Heart right ventricle (tissue), 16 donors: Measurements from ENCODE around the gene BARX1. TPM values are rescaled to one million over a fixed set of nuclear protein-coding genes. Genes with fewer than 3 reads are reported as not detected.

Experiments used
- ATAC-seq, 8 donors: fragments of 200-7000 bp; cut with Tn5 transposase; one replicate each; pipeline ENCODE4 v1.9.1; 2020; ENCODE audit warnings: mild to moderate bottlenecking in 8 of 8, moderate library complexity in 8 of 8, moderate number of reproducible peaks in 1 of 8
- DNase-seq, 2 donors: peaks; one replicate each; pipeline ENCODE4 v3.0.0-alpha.2; 2020
- H3K27ac ChIP-seq, 10 donors: fragments of 200-600 bp; sonication (generic) in 2 of 10; one replicate each; pipeline versions ENCODE4 v1.5.0 to v1.8.0; 2020 to 2022; ENCODE audit warnings: mild to moderate bottlenecking in 3 of 10
- H3K27me3 ChIP-seq, 7 donors: fragments of 200-600 bp; one replicate each; pipeline ENCODE4 v1.8.0; 2021 to 2022; ENCODE audit warnings: mild to moderate bottlenecking in 2 of 7
- H3K36me3 ChIP-seq, 9 donors: fragments of 200-600 bp; sonication (generic) in 1 of 9; one replicate each; pipeline versions ENCODE4 v1.5.0 to v1.8.0; 2020 to 2022; ENCODE audit warnings: mild to moderate bottlenecking in 2 of 9
- H3K4me1 ChIP-seq, 9 donors: fragments of 200-600 bp; sonication (generic) in 1 of 9; one replicate each; pipeline versions ENCODE4 v1.5.0 to v1.8.0; 2020 to 2022; ENCODE audit warnings: mild to moderate bottlenecking in 4 of 9
- H3K4me3 ChIP-seq, 10 donors: fragments of 200-600 bp; sonication (generic) in 2 of 10; one replicate each; pipeline versions ENCODE4 v1.5.0 to v1.8.0; 2020 to 2022; ENCODE audit warnings: mild to moderate bottlenecking in 7 of 10, moderate library complexity in 2 of 10
- H3K9me3 ChIP-seq, 11 donors: fragments of 200-600 bp in 10 of 11; sonication (generic) in 2 of 11; one replicate each; pipeline versions ENCODE4 v1.5.0 to v1.8.0; 2013 to 2022; ENCODE audit warnings: mild to moderate bottlenecking in 2 of 11, control low read depth in 1 of 11, moderate library complexity in 1 of 11
- WGBS, 2 donors: extraction: QIAGEN DNeasy Blood & Tissue Kit; methylation state at CpG; one replicate each; pipeline ENCODE4 v1.1.7; 2013; ENCODE audit warnings: inconsistent platforms in 1 of 2; 5-methylcytosine and 5-hydroxymethylcytosine counted together
- intact Hi-C, 10 donors: fragments of 100-400 bp; cut with DNase I; formaldehyde crosslinking; loops; one replicate each; pipeline versions ENCODE4 v1.11.1 to v1.14.2; 2022
- polyA plus RNA-seq, 2 donors: library from polyadenylated mRNA; stranded (reverse); fragments of 200-250 nt; gene quantifications; one replicate each; pipeline ENCODE4 v1.2.3, GENCODE V29; 2013
- total RNA-seq, 10 donors: library from RNA; stranded (reverse); fragmentation: NEBNext Ultra II Directional in 3 of 10; extraction: Animal tissue kit (Norgen Biotek cat#: 25700) in 3 of 10; gene quantifications; one replicate each; pipeline versions ENCODE4 v1.2.1 to v1.2.4, GENCODE V29; 2021 to 2023
- TF ChIP-seq, protein P1 (sequence below), 9 donors: fragments of 200-600 bp; sonication (generic) in 2 of 9; IDR thresholded peaks; one replicate each; pipeline versions ENCODE4 v1.5.0 to v1.8.0; 2021 to 2022; ENCODE audit warnings: antibody characterized with exemption in 9 of 9, mild to moderate bottlenecking in 5 of 9, moderate library complexity in 1 of 9
- donor health status: Arrhythmogenic right ventricular cardiomyopathy.
- donor health status: ischemic (EF 13 %, LVEDD 7.1; RV severe dilation, severe dysfunction).
- donor health status: healthy with polysubstance abuse.
- donor health status: DM: no; HTN: yes; CAD: no.
- donor health status: DM: no; HTN: no; CAD: no.
- donor health status: ischemic (EF 25% LVEDD 6.9; RV normal size, moderate dysfunction).
- donor health status: ischemic (EF 25% LVEDD 5.7; RV mildly dilated, moderate dysfunction).
- donor health status: healthy.
- donor health status: DM: yes; HTN: yes; CAD: no.
- donor health status: Ischemic cardiomyopathy.
- donor health status: ischemic (EF 35%, LVEDD 5.7; RV mildly dilated, moderate dysfunction).
- donor health status: nonischemic (EF 11% LVEDD 7.7; RV severe dilation, severe dysfunction).
- donor health status: DM: yes; HTN: yes; CAD: no.
- donor health status: PGD.
- donor health status: ischemic (EF 29% LVEDD 5.4; RV normal size, mild dysfunction).
- donor health status: nonischemic (EF 23%, LVEDD 6.1; RV moderate dilation, normal function).

Gene BARX1
- total and polyA plus RNA-seq, 12 donors = 0.06 to 0.19 TPM; not detected in 10

GRCh38 chr9:93958121-93958818, 3.1 kb upstream of the BARX1 start:
- Histone ChIP-seq H3K27ac (no peak overlapping the region), H3K36me3 (no peaks in the 10 kb centered on the region), H3K27me3 (peaks cover 66 to 92% (median 85%) of the 10 kb centered on the region in 7 donors), H3K4me1 (peaks cover 21 to 57% (median 53%) of the 10 kb centered on the region in 9 donors), H3K4me3 (peak overlapping the region in 9 of 10 donors; percentile 9 to 34 (median 28)), H3K9me3 (no peaks in the 10 kb centered on the region)
- WGBS, 2 donors = 21 to 22% methylated on average over 44 to 49 of the region's 49 CpGs
- DNase-seq (no peak), ATAC-seq (no peak)
- intact Hi-C loops = no loop called here
- TF ChIP-seq, protein P1, sequence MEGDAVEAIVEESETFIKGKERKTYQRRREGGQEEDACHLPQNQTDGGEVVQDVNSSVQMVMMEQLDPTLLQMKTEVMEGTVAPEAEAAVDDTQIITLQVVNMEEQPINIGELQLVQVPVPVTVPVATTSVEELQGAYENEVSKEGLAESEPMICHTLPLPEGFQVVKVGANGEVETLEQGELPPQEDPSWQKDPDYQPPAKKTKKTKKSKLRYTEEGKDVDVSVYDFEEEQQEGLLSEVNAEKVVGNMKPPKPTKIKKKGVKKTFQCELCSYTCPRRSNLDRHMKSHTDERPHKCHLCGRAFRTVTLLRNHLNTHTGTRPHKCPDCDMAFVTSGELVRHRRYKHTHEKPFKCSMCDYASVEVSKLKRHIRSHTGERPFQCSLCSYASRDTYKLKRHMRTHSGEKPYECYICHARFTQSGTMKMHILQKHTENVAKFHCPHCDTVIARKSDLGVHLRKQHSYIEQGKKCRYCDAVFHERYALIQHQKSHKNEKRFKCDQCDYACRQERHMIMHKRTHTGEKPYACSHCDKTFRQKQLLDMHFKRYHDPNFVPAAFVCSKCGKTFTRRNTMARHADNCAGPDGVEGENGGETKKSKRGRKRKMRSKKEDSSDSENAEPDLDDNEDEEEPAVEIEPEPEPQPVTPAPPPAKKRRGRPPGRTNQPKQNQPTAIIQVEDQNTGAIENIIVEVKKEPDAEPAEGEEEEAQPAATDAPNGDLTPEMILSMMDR (IDR thresholded peaks at IDR 0.05) = no peak

DNA sequence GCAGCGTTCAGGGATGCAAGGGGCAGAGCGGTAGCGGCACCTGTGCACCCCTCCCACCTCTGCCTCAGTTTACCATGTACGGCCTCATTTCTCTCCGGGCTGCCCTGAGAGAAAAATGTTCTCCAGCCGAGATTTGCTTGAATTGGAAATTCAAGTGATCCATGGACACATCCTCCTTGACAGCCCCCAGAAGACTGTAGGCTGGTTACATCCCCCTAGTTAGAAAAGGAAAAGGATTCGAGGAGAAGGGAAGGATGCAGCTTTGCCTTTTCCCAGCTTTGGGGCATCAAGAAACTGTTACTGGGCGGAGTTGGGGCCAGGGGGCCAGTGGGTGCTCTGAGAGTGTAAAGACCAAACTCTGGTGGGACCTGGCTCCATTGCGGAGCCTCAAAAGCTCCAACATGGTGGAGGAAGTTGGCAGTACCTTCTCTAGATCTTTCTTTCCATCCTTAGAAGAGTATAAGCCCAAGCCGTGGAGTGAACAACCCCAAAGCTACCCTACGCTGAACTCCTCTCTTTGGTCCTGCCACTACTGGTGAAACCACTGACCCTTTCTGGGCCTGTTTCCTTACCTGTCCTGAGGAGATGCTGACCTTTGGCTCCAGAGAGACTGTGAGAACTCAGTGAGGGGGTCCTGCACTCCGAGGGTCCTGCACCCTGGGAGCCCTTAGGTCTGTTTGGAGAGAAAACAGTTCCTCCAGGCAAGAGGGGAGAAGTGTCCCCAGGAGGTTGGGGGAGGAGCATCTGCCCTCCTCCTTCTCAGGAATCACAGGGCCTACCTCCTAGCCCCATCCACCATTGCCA, 1.0 kb upstream of the BARX1 start:
- WGBS, 2 donors = 27 to 31% methylated on average over 12 of the region's 12 CpGs
- Histone ChIP-seq H3K4me1 (peaks cover 26 to 70% (median 65%) of the 10 kb centered on the region in 9 donors), H3K27me3 (peaks cover 79 to 97% (median 96%) of the 10 kb centered on the region in 7 donors), H3K4me3 (peak overlapping the region in 6 of 10 donors; percentile 4 to 36 (median 29)), H3K36me3 (no peaks in the 10 kb centered on the region), H3K9me3 (no peaks in the 10 kb centered on the region), H3K27ac (no peak overlapping the region)
- intact Hi-C loops = no loop called here
- no peak for DNase-seq
- TF ChIP-seq, protein P1 (IDR thresholded peaks at IDR 0.05) = no peak
- no peak for ATAC-seq

GRCh38 chr9:93954434-93955061, 607 bp downstream of the BARX1 start:
- peaks cover 70 to 97% (median 96%) of the 10 kb centered on the region in 7 donors for H3K27me3 ChIP-seq

More at GRCh38 chr9:93954434-93955061, 607 bp downstream of the BARX1 start:
- ATAC-seq = no peak
- Histone ChIP-seq H3K27ac (no peak overlapping the region), H3K9me3 (no peaks in the 10 kb centered on the region), H3K36me3 (no peaks in the 10 kb centered on the region), H3K4me1 (peaks cover 24 to 66% (median 61%) of the 10 kb centered on the region in 9 donors), H3K4me3 (peak overlapping the region in 4 of 10 donors; percentile 5 to 38 (median 20))
- 4 to 6% methylated on average over 67 of the region's 67 CpGs for WGBS, 2 donors
- intact Hi-C loops = no loop called here
- TF ChIP-seq, protein P1 (IDR thresholded peaks at IDR 0.05) = no peak
- no peak for DNase-seq
